Measurements from ENCODE around the gene TIAM1. TPM values are rescaled to one million over a fixed set of nuclear protein-coding genes. Genes with fewer than 3 reads are reported as not detected.

TIAM1 gene
- total and polyA plus RNA-seq, 2 of the 8 experiments (the other 6 are each of a cell fraction or from before 2014, with no cell fraction given) = 10.1 to 30.7 TPM

DNA sequence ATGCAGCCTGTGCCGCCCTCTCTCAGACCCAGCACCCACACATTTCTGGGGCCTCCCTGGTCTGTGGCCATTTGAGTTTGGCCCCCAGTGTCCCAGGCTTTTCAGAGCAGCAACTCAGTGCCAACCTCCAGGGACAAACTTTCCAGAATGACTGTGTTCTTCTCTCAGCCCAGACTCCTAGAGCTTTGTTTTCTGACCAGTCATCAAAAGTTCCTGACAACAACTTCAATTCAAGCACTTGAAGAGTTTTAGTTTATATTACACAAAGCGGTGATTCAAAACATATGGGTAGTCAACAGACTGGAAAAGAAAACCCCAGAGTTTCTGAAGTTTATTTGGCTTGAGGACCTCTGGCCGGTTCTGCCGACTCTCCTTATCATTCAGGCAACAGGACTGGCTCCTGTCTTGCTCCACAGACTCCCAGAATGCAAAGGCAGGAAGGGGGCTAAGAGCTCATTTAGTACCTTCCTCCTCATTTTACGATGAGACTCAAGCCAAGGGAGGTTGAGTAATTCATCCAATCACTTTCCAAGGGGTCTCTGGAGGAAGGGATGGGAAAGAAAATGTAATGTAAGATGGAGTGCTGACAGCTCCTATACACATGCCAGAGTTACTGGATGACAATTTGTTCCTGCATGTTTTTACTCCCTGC lies 27.0 kb upstream of the TIAM1 start (continued):
- TF ChIP-seq, protein P1, sequence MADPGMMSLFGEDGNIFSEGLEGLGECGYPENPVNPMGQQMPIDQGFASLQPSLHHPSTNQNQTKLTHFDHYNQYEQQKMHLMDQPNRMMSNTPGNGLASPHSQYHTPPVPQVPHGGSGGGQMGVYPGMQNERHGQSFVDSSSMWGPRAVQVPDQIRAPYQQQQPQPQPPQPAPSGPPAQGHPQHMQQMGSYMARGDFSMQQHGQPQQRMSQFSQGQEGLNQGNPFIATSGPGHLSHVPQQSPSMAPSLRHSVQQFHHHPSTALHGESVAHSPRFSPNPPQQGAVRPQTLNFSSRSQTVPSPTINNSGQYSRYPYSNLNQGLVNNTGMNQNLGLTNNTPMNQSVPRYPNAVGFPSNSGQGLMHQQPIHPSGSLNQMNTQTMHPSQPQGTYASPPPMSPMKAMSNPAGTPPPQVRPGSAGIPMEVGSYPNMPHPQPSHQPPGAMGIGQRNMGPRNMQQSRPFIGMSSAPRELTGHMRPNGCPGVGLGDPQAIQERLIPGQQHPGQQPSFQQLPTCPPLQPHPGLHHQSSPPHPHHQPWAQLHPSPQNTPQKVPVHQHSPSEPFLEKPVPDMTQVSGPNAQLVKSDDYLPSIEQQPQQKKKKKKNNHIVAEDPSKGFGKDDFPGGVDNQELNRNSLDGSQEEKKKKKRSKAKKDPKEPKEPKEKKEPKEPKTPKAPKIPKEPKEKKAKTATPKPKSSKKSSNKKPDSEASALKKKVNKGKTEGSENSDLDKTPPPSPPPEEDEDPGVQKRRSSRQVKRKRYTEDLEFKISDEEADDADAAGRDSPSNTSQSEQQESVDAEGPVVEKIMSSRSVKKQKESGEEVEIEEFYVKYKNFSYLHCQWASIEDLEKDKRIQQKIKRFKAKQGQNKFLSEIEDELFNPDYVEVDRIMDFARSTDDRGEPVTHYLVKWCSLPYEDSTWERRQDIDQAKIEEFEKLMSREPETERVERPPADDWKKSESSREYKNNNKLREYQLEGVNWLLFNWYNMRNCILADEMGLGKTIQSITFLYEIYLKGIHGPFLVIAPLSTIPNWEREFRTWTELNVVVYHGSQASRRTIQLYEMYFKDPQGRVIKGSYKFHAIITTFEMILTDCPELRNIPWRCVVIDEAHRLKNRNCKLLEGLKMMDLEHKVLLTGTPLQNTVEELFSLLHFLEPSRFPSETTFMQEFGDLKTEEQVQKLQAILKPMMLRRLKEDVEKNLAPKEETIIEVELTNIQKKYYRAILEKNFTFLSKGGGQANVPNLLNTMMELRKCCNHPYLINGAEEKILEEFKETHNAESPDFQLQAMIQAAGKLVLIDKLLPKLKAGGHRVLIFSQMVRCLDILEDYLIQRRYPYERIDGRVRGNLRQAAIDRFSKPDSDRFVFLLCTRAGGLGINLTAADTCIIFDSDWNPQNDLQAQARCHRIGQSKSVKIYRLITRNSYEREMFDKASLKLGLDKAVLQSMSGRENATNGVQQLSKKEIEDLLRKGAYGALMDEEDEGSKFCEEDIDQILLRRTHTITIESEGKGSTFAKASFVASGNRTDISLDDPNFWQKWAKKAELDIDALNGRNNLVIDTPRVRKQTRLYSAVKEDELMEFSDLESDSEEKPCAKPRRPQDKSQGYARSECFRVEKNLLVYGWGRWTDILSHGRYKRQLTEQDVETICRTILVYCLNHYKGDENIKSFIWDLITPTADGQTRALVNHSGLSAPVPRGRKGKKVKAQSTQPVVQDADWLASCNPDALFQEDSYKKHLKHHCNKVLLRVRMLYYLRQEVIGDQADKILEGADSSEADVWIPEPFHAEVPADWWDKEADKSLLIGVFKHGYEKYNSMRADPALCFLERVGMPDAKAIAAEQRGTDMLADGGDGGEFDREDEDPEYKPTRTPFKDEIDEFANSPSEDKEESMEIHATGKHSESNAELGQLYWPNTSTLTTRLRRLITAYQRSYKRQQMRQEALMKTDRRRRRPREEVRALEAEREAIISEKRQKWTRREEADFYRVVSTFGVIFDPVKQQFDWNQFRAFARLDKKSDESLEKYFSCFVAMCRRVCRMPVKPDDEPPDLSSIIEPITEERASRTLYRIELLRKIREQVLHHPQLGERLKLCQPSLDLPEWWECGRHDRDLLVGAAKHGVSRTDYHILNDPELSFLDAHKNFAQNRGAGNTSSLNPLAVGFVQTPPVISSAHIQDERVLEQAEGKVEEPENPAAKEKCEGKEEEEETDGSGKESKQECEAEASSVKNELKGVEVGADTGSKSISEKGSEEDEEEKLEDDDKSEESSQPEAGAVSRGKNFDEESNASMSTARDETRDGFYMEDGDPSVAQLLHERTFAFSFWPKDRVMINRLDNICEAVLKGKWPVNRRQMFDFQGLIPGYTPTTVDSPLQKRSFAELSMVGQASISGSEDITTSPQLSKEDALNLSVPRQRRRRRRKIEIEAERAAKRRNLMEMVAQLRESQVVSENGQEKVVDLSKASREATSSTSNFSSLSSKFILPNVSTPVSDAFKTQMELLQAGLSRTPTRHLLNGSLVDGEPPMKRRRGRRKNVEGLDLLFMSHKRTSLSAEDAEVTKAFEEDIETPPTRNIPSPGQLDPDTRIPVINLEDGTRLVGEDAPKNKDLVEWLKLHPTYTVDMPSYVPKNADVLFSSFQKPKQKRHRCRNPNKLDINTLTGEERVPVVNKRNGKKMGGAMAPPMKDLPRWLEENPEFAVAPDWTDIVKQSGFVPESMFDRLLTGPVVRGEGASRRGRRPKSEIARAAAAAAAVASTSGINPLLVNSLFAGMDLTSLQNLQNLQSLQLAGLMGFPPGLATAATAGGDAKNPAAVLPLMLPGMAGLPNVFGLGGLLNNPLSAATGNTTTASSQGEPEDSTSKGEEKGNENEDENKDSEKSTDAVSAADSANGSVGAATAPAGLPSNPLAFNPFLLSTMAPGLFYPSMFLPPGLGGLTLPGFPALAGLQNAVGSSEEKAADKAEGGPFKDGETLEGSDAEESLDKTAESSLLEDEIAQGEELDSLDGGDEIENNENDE (IDR thresholded peaks at IDR 0.05; ENCODE audit: insufficient replicate concordance, low read length) = no peak
- TF ChIP-seq NANOG (IDR thresholded peaks at IDR 0.05; ENCODE audit: insufficient read depth, low read depth, low read length, poor library complexity, severe bottlenecking) (no peak), GTF2F1 (IDR thresholded peaks at IDR 0.05; ENCODE audit: borderline replicate concordance, low read depth, low read length) (no peak), SP1 (IDR thresholded peaks at IDR 0.05; ENCODE audit: low read depth, low read length) (no peak), BCL11A (IDR thresholded peaks at IDR 0.05; ENCODE audit: low read depth in 2 of 2, low read length in 2 of 2) (no peak)
- TF ChIP-seq, protein P2, sequence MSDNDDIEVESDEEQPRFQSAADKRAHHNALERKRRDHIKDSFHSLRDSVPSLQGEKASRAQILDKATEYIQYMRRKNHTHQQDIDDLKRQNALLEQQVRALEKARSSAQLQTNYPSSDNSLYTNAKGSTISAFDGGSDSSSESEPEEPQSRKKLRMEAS (IDR thresholded peaks at IDR 0.05) = no peak
- TF ChIP-seq, protein P3, sequence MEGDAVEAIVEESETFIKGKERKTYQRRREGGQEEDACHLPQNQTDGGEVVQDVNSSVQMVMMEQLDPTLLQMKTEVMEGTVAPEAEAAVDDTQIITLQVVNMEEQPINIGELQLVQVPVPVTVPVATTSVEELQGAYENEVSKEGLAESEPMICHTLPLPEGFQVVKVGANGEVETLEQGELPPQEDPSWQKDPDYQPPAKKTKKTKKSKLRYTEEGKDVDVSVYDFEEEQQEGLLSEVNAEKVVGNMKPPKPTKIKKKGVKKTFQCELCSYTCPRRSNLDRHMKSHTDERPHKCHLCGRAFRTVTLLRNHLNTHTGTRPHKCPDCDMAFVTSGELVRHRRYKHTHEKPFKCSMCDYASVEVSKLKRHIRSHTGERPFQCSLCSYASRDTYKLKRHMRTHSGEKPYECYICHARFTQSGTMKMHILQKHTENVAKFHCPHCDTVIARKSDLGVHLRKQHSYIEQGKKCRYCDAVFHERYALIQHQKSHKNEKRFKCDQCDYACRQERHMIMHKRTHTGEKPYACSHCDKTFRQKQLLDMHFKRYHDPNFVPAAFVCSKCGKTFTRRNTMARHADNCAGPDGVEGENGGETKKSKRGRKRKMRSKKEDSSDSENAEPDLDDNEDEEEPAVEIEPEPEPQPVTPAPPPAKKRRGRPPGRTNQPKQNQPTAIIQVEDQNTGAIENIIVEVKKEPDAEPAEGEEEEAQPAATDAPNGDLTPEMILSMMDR (IDR thresholded peaks at IDR 0.05; ENCODE audit: control extremely low read depth in 1 of 3, insufficient read depth in 1 of 3, low read depth in 1 of 3, low read length in 3 of 3) = no peak
